GM19324 (cell line): ENCODE results near the gene FHIT.

ENCODE experiments used
- ATAC-seq: cut with Tn5 transposase; IDR thresholded peaks from one replicate; pipeline ENCODE4 v1.9.1; 2021; ENCODE audit warnings: mild to moderate bottlenecking, moderate library complexity; ENCODE audit not compliant: unreplicated experiment, low FRiP score

FHIT gene

GRCh38 chr3:60126511-60127304, 1124.5 kb downstream of the FHIT start:
- no peak for ATAC-seq

DNA sequence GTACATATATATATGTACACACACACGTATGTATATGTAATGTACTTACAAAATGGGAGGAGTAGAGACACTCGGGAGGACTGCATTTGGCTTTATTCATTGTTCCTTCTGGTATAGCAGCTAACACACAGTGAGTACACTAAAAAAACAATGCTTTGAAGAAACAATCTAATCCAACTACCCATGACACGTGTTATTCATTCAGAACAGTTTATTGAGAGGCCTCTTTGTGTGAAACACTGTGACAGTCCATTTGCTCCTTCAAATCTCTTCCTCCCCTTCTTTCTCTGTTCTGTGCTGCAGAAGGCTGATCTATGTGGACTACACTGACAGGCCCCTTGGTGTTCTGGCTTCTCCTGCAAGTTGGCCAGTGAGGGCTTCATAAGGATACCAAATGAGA, 1125.6 kb downstream of the FHIT start:
- no peak for ATAC-seq

- no peak for ATAC-seq
These were observed 1131.0 kb downstream of the FHIT start for GRCh38 chr3:60120245-60120644.

DNA sequence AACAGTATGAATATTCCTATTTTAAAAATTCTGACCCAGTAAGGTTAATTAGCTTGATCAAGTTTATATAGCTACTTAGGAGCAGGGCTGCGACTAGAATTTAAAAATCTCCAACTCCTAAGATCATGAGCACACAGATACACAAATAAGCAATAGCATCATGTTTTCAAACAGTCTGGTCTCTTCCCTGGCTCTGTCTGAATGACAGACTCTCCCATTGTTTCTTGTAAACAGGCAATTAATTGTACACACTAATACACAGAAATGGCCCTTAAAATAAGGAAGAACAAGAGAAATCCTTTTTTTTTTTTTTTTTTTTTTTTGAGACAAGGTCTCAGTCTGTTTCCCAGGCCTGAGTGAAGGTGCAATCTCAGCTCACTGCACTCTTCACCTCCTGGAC, 1137.1 kb downstream of the FHIT start:
- ATAC-seq, result no peak

GRCh38 chr3:60107275-60107674, 1144.0 kb downstream of the FHIT start:
- no peak for ATAC-seq

DNA sequence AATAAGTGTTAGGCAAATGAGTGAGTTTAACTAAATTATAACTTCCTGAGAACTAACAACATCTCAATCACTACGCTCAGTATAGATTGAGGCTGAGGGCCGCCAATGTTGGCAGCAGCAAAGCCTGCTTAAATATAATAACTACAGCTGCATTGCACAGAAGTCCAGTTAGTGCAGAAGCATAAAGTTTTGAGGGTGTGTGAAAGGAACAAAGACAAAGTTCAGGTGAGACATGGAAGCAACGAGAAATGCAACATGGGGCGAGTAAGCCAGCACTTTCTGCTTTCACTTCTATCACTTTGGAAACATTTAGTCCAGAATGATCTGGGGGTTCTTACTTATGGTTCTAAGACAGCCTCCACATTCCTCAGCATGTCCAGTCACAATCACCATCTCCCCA, 1149.1 kb downstream of the FHIT start:
- ATAC-seq, result no peak

- ATAC-seq, result no peak
These were observed 1149.6 kb downstream of the FHIT start for GRCh38 chr3:60101621-60102020.

- ATAC-seq, result no peak
These were observed 1154.8 kb downstream of the FHIT start for GRCh38 chr3:60096403-60096802.

GRCh38 chr3:60095930-60096329, 1155.3 kb downstream of the FHIT start:
- ATAC-seq, result no peak

DNA sequence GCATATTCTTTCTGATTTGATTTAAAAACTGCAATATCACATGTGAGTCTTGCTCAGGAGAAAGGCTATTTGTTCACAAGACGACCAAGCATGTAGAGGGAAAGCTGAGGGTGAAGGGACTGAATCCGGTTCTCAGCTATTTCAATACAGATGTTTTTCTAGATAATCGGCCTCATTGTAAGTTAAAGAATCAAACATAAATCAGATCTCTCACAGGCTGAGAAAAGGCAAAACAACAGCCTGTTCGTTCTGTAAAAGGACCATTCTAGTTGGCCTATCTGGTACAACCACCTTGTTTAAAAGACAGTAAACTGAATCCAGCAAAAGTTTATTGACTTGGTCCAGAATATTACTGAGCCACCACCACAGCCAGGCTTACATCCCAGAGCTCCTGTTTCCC, 1155.7 kb downstream of the FHIT start:
- no peak for ATAC-seq

DNA sequence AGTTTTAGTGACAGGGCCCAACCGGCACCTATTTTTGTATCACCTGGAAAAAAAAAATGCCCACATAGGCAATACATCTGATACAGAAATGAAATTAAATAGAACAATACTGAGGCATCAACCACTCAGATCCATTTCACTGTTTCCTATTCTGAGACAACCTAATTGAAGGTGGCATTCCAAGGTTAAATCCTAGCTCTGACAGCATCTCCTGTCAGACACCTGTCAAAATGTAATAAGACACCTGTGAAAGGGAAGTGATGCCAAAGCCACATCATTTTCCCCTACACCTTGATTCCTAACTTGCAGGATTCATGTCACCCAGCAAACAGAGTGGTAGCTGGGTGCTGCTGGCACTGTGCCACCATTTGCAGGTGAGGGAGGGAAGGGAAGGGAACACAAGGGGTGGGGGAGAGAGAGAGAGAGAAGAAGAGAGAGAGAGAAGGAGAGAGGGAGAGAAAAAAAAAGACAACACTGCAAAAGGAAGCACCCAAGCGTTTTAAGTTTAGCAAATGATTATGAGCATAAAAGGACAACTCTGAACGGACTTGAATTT, 1156.8 kb downstream of the FHIT start:
- ATAC-seq, result no peak

- no peak for ATAC-seq
These were observed 1160.7 kb downstream of the FHIT start for GRCh38 chr3:60090548-60090947.

- no peak for ATAC-seq
These were observed 1164.4 kb downstream of the FHIT start for GRCh38 chr3:60086811-60087210.

GRCh38 chr3:60085649-60086048, 1165.6 kb downstream of the FHIT start:
- ATAC-seq, result no peak

DNA sequence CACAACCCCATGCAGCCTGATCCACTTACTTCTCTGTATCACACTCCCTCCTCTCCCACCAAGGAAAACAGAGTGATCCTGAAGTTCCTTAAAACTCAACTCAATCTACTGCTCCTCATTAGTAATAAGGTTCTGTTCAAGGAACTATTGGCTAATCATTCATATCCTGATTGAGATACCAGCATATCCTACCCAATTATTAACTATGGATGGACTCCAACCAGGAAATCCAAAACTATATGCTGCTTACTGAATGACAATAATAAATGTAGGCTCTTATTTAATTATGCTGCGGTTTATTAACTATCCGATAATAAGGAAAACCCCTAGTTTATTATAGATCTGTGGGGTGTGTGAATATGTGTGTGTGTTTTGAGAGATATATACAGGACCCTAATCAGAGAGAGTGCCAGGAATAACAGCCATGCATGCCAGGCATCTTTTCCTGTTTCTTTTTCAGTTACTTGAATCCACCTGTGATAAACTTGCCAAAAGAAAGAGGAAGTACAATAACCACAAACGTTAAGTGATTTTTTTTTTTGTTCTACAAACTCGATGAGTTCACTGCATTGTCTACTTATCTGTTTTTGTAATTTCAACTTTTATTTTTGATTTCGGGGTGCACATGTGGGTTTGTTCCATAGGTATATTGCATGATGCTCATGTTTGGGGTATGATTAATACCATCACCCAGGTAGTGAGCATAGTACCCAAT, 1169.7 kb downstream of the FHIT start:
- no peak for ATAC-seq

GRCh38 chr3:60080648-60081047, 1170.6 kb downstream of the FHIT start:
- no peak for ATAC-seq

DNA sequence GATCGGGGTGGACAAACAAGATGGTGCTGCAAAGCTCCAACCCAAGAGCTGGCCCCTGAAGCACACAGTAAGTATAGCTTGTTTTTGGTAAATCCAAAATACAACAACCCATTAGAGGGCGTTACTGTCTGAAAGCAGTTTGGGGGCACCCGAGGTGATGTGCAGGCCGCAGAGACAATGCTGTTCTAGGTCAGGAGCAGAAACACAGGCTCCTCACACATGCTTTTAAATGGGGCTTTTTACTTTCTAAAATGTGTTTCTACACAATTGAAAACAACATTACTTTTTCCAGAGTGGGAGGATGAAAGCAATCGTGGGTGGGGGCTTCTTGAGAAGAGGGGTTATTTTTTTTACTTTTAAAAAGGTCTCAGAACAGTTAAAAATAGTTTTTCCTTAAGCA, 1172.2 kb downstream of the FHIT start:
- ATAC-seq, result no peak

GRCh38 chr3:60076331-60076730, 1174.9 kb downstream of the FHIT start:
- no peak for ATAC-seq

GRCh38 chr3:60073942-60074341, 1177.3 kb downstream of the FHIT start:
- ATAC-seq, result no peak

DNA sequence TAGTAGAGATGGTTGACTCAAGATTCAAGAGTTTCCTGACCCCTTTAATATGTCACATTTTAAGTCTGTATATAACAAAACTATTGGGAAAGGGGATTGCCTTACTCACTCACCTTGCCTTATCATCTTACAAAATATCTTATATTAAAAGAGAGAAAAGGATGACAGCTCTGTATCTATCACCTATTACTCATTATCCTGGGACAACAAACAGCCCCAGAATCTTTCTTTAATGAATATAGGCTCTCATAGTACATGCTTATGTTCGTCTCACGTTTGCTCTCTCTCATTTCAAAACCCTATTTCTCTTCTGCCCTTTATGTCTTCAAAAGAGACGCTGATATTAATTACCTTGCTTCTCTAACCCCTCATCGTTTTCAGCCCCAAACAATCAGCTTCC, 1178.0 kb downstream of the FHIT start:
- no peak for ATAC-seq

DNA sequence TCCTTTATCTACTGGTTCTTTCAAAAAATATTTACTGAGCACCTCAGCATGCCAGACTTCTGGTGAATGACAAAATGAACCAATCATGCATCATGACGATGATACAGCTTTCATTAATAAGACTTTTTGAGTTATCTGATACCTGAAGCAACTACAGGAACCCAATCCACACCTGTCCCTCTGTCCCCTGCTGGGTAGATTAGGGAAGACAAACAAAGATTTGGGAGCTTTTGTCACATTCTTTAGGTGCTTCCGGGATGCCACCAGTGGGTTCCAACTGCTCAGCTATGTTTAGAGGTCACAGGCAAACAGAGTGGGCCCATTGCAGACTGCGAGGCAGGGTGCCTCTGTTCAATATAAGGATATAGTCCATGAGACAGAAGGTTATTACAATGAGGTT, 1180.9 kb downstream of the FHIT start:
- no peak for ATAC-seq
